CD4-positive, alpha-beta memory T cell (primary cell): Measurements from ENCODE around the gene CADPS. TPM values are rescaled to one million over a fixed set of nuclear protein-coding genes. Genes with fewer than 3 reads are reported as not detected.

Source experiments
- CTCF ChIA-PET: fragments of 350-600 bp; sonication (Branson Sonifier 250); formaldehyde crosslinking; loops from one replicate; lab custom pipeline; 2021; ENCODE audit warnings: inconsistent platforms; ENCODE audit not compliant: partially characterized antibody; lab: Charles Lee
- POLR2A ChIA-PET: fragments of 350-600 bp; sonication (Branson Sonifier 250); formaldehyde crosslinking; loops from one replicate; lab custom pipeline; 2021; ENCODE audit not compliant: partially characterized antibody; lab: Charles Lee
- DNase-seq, 5 donors: peaks; one replicate each; pipeline versions ENCODE4 v3.0.0 to v3.0.0-alpha.2; 2020 to 2022; ENCODE audit warnings: mixed read lengths in 1 of 5
- H3K27ac ChIP-seq: one replicate; pipeline ENCODE4 v1.7.0; 2013; ENCODE audit warnings: low read depth, low read length
- H3K27me3 ChIP-seq: 2 replicates; pipeline ENCODE4 v1.7.0; 2013; ENCODE audit warnings: mild to moderate bottlenecking, low read length, moderate library complexity; ENCODE audit not compliant: insufficient read depth
- H3K36me3 ChIP-seq: 2 replicates; pipeline ENCODE4 v1.7.0; 2013; ENCODE audit warnings: mild to moderate bottlenecking, low read length, moderate library complexity; ENCODE audit not compliant: insufficient read depth
- H3K4me1 ChIP-seq: 2 replicates; pipeline ENCODE4 v1.7.0; 2013; ENCODE audit warnings: mild to moderate bottlenecking, low read length, moderate library complexity; ENCODE audit not compliant: insufficient read depth
- H3K4me3 ChIP-seq, 2 donors: one replicate each; pipeline ENCODE4 v1.7.0; 2013; ENCODE audit warnings: low read length in 2 of 2, mild to moderate bottlenecking in 1 of 2
- H3K9me3 ChIP-seq, 2 donors: one replicate each; pipeline ENCODE4 v1.7.0; 2013; ENCODE audit warnings: low read length in 2 of 2, control low read depth in 1 of 2; ENCODE audit not compliant: control insufficient read depth in 1 of 2
- H3K27ac Mint-ChIP-seq, 7 donors: one replicate each; pipeline ENCODE4 v1.8.0; 2020 to 2021; ENCODE audit warnings: mixed read lengths in 7 of 7, mild to moderate bottlenecking in 6 of 7, inconsistent platforms in 3 of 7, moderate library complexity in 3 of 7
- H3K27me3 Mint-ChIP-seq, 2 donors: one replicate each; pipeline ENCODE4 v1.8.0; 2020 to 2021; ENCODE audit warnings: mixed read lengths in 2 of 2
- H3K36me3 Mint-ChIP-seq, 2 donors: one replicate each; pipeline ENCODE4 v1.8.0; 2020 to 2021; ENCODE audit warnings: mixed read lengths in 2 of 2, inconsistent platforms in 1 of 2, mild to moderate bottlenecking in 1 of 2
- H3K4me1 Mint-ChIP-seq, 4 donors: one replicate each; pipeline ENCODE4 v1.8.0; 2020 to 2021; ENCODE audit warnings: mixed read lengths in 4 of 4, mild to moderate bottlenecking in 1 of 4
- H3K4me3 Mint-ChIP-seq, 8 donors: one replicate each; pipeline ENCODE4 v1.8.0; 2020 to 2021; ENCODE audit warnings: mixed read lengths in 8 of 8, mild to moderate bottlenecking in 7 of 8, moderate library complexity in 6 of 8, inconsistent platforms in 3 of 8
- H3K9me3 Mint-ChIP-seq, 8 donors: one replicate each; pipeline ENCODE4 v1.8.0; 2020 to 2021; ENCODE audit warnings: mixed read lengths in 8 of 8, mild to moderate bottlenecking in 5 of 8, inconsistent platforms in 3 of 8, moderate library complexity in 1 of 8
- intact Hi-C: fragments of 100-400 bp; cut with micrococcal nuclease; formaldehyde crosslinking; loops from one replicate; pipeline ENCODE4 v1.15.1; 2023
- polyA plus RNA-seq, 2 donors: library from polyadenylated mRNA; unstranded; fragments of 300-500 nt; fragmentation: Illumina TruSeq; gene quantifications; one replicate each; pipeline ENCODE4 v1.2.3, GENCODE V29; 2021
- total RNA-seq, 2 experiments: library from RNA; stranded (reverse); gene quantifications; one replicate each; pipeline ENCODE4 v1.2.3, GENCODE V29; 2021

CADPS gene
- total and polyA plus RNA-seq, 4 experiments from 2014 or later: not detected

- ChIA-PET POLR2A (no interaction called here), CTCF (no interaction called here)
- Mint-ChIP-seq H3K4me1 (no peaks in the 10 kb centered on the region), H3K27me3 (peaks cover 0 to 3% of the 10 kb centered on the region in 2 donors), H3K27ac (no peak overlapping the region), H3K9me3 (peaks cover 0 to 3% (median 0%) of the 10 kb centered on the region in 8 donors), H3K36me3 (no peaks in the 10 kb centered on the region), H3K4me3 (no peak overlapping the region)
- Histone ChIP-seq H3K4me3 (no peak overlapping the region), H3K27ac (no peak overlapping the region), H3K4me1 (no peaks in the 10 kb centered on the region), H3K36me3 (no peaks in the 10 kb centered on the region), H3K27me3 (no peaks in the 10 kb centered on the region), H3K9me3 (no peaks in the 10 kb centered on the region)
- DNase-seq: no peak
- intact Hi-C loops: no loop called here
Observed at GRCh38 chr3:62462788-62463187, 412.4 kb downstream of the CADPS start.

DNA sequence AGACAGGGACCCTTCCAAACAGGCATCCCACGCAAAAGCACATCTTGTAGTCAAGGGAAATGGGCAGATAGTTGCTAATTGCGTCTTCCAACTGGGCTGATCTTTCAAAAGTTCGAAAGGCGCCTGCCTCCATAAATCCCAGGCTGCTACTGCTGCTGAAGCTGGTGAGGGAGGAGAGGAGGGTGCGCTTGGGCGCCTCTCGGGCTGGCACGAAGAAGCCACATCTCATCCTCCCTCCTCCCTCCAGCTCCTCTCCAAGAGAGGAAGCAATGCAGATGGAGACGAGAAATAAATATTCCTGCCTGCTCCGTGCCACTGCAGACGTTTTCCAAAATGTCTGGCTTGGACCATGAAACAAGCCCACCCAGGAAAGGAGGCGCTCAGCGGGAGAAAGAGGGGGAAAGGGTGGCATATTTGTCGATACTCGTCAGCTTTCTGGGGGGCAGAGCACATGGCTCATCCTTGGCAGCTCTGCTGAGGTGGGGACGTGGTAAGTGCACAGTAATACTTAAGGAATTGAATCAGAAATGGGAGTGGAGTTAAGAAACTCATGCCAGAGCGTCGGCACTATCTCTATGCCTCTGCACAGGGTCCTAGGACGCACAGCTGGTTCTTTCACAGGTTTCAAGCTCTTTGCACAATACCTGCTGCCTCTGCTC, 413.0 kb downstream of the CADPS start:
- no peaks in the 10 kb centered on the region for H3K36me3 ChIP-seq
- ChIA-PET POLR2A (no interaction called here), CTCF (no interaction called here)
- H3K27me3 ChIP-seq: no peaks in the 10 kb centered on the region
- H3K4me1 Mint-ChIP-seq: no peaks in the 10 kb centered on the region
- H3K9me3 ChIP-seq: no peaks in the 10 kb centered on the region
- no peak for DNase-seq
- intact Hi-C loops: no loop called here
- H3K4me3 Mint-ChIP-seq: no peak overlapping the region
- H3K4me3 ChIP-seq: no peak overlapping the region
- H3K4me1 ChIP-seq: no peaks in the 10 kb centered on the region
- H3K9me3 Mint-ChIP-seq: peaks cover 0 to 3% (median 0%) of the 10 kb centered on the region in 8 donors
- H3K27me3 Mint-ChIP-seq: peaks cover 0 to 3% of the 10 kb centered on the region in 2 donors
- H3K27ac ChIP-seq: no peak overlapping the region
- no peak overlapping the region for H3K27ac Mint-ChIP-seq
- H3K36me3 Mint-ChIP-seq: no peaks in the 10 kb centered on the region

DNA sequence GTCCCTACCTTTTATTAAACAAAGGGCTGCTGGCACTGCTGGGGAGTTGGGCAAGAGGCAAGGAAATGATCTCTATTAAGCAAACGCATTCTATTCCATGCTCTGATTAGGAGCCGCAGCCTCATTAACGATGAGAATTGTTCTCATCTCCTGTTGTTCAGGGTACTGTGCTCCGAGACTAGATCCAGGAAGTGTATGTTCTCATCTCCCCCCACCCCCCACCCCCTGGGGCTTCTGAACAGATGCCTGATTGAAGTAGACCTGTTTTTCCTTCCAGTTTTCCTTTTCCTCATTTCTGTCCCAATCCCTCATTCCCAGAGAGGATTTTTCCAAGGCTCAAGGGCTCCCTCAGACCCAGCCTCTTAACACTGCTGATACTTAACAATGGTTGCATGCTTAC, 420.3 kb downstream of the CADPS start:
- no peak overlapping the region for H3K27ac ChIP-seq
- intact Hi-C loops: no loop called here
- no peak overlapping the region for H3K4me3 Mint-ChIP-seq
- CTCF ChIA-PET: no interaction called here
- no peaks in the 10 kb centered on the region for H3K27me3 Mint-ChIP-seq
- H3K4me1 ChIP-seq: no peaks in the 10 kb centered on the region
- no peaks in the 10 kb centered on the region for H3K9me3 Mint-ChIP-seq
- POLR2A ChIA-PET: no interaction called here
- H3K4me1 Mint-ChIP-seq: peaks cover 0 to 2% (median 0%) of the 10 kb centered on the region in 4 donors
- no peaks in the 10 kb centered on the region for H3K27me3 ChIP-seq
- no peaks in the 10 kb centered on the region for H3K36me3 ChIP-seq
- H3K27ac Mint-ChIP-seq: no peak overlapping the region
- H3K9me3 ChIP-seq: no peaks in the 10 kb centered on the region
- no peak for DNase-seq
- H3K4me3 ChIP-seq: no peak overlapping the region
- no peaks in the 10 kb centered on the region for H3K36me3 Mint-ChIP-seq

DNA sequence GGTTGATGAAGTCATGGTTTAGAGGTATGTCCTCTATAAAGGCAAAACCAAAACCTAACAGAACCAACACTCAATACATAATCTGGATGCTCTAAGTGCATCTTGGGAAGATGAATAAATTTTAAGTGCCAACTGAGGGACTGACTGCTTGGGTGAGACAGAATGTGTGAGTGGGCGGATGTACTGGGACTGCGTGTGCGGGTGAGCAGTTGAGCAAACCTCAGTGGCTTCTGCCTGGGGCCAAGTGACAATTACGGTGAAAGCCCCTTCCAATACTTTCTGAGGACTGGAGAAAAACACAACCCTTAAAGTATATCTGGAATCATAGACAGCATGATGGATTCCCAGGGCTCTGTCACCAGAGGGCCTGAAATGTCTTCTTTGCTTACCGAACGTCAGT, 421.8 kb downstream of the CADPS start:
- no peaks in the 10 kb centered on the region for H3K27me3 Mint-ChIP-seq
- intact Hi-C loops: no loop called here
- no peaks in the 10 kb centered on the region for H3K9me3 Mint-ChIP-seq
- no peak for DNase-seq
- Histone ChIP-seq H3K36me3 (no peaks in the 10 kb centered on the region), H3K27ac (no peak overlapping the region), H3K9me3 (no peaks in the 10 kb centered on the region), H3K4me1 (no peaks in the 10 kb centered on the region), H3K4me3 (no peak overlapping the region), H3K27me3 (no peaks in the 10 kb centered on the region)
- ChIA-PET CTCF (no interaction called here), POLR2A (no interaction called here)
- no peaks in the 10 kb centered on the region for H3K36me3 Mint-ChIP-seq
- H3K27ac Mint-ChIP-seq: no peak overlapping the region
- no peak overlapping the region for H3K4me3 Mint-ChIP-seq
- H3K4me1 Mint-ChIP-seq: peaks cover 0 to 2% (median 0%) of the 10 kb centered on the region in 4 donors

DNA sequence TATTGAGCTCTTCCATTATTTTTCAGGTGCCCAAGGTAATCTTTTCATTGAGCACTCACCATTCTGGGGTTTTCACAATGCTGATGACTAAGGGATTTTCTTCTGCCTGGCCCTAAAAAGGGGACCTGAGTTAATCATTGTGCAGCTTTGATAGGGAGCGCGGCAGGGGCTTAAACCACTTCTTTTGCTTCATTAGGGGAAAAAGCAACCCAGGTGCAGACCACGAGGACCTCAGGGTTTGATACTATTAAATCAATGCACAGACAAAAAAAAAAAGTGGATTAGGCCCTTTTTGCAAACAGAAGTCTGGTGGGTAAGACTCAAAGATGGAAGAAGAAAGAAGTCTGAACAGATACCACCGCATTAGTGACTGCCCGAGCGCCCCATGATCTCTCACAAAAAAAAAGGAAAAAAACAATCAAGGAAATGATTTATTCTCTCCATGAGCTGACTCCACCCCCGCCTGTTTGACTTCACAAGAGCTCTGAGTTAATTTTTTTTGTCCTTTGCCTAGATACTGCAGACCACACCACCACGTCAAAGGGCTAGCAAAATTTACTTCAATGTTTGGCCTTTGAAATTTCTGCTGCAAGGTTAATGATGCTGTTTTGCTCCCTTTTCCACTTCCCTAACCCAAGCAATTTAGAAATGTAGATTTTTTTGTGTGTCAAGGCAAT, 423.9 kb downstream of the CADPS start:
- no peak overlapping the region for H3K27ac Mint-ChIP-seq

GRCh38 chr3:62446337-62446940, 428.8 kb downstream of the CADPS start:
- Histone ChIP-seq H3K36me3 (no peaks in the 10 kb centered on the region), H3K4me1 (peaks cover 23% of the 10 kb centered on the region), H3K27ac (no peak overlapping the region), H3K27me3 (no peaks in the 10 kb centered on the region), H3K4me3 (peak overlapping the region in 1 of 2 donors; percentile 6), H3K9me3 (no peaks in the 10 kb centered on the region)
- Mint-ChIP-seq H3K4me3 (peak overlapping the region in 6 of 8 donors; percentile 61 to 77 (median 72)), H3K36me3 (no peaks in the 10 kb centered on the region), H3K9me3 (peaks cover 0 to 8% (median 0%) of the 10 kb centered on the region in 8 donors), H3K4me1 (peaks cover 5 to 26% (median 19%) of the 10 kb centered on the region in 4 donors), H3K27ac (peak overlapping the region in 3 of 7 donors; percentile 37 to 61 (median 50)), H3K27me3 (no peaks in the 10 kb centered on the region)
- no peak for DNase-seq
- ChIA-PET POLR2A (no interaction called here), CTCF (no interaction called here)
- intact Hi-C loops: no loop called here

More for the DNA sequence above, 423.9 kb downstream of the CADPS start:
- H3K9me3 ChIP-seq: no peaks in the 10 kb centered on the region
- H3K27me3 Mint-ChIP-seq: no peaks in the 10 kb centered on the region
- peaks cover 7% of the 10 kb centered on the region for H3K4me1 ChIP-seq
- no peaks in the 10 kb centered on the region for H3K36me3 Mint-ChIP-seq
- H3K36me3 ChIP-seq: no peaks in the 10 kb centered on the region
- no peak overlapping the region for H3K27ac ChIP-seq
- ChIA-PET CTCF (no interaction called here), POLR2A (no interaction called here)
- H3K4me3 Mint-ChIP-seq: no peak overlapping the region
- H3K9me3 Mint-ChIP-seq: no peaks in the 10 kb centered on the region
- no peak overlapping the region for H3K4me3 ChIP-seq
- peaks cover 3 to 9% (median 7%) of the 10 kb centered on the region in 4 donors for H3K4me1 Mint-ChIP-seq
- no peak for DNase-seq
- intact Hi-C loops: no loop called here
- no peaks in the 10 kb centered on the region for H3K27me3 ChIP-seq

- H3K27ac Mint-ChIP-seq: peak overlapping the region in 4 of 7 donors; percentile 29 to 60 (median 46)
- Histone ChIP-seq H3K4me1 (peaks cover 23% of the 10 kb centered on the region), H3K27ac (no peak overlapping the region), H3K27me3 (no peaks in the 10 kb centered on the region), H3K36me3 (no peaks in the 10 kb centered on the region), H3K9me3 (no peaks in the 10 kb centered on the region), H3K4me3 (no peak overlapping the region)
- intact Hi-C loops: no loop called here
- no peaks in the 10 kb centered on the region for H3K36me3 Mint-ChIP-seq
- H3K9me3 Mint-ChIP-seq: peaks cover 0 to 8% (median 0%) of the 10 kb centered on the region in 8 donors
- H3K27me3 Mint-ChIP-seq: no peaks in the 10 kb centered on the region
- peak in 3 of 5 donors; percentile 3 to 14 (median 13) for DNase-seq
- H3K4me1 Mint-ChIP-seq: peaks cover 5 to 26% (median 19%) of the 10 kb centered on the region in 4 donors
- H3K4me3 Mint-ChIP-seq: peak overlapping the region; percentile 52 to 77 (median 71)
- ChIA-PET POLR2A (no interaction called here), CTCF (interaction anchor here (0.6 kb wide), 1 partner anchor 9 kb away, joined by 3 read pairs; no protein-coding TSS in a partner anchor)
Observed at GRCh38 chr3:62445275-62445674, 429.9 kb downstream of the CADPS start.
